ENCODE measurements around the gene ZBTB37. TPM values are rescaled to one million over a fixed set of nuclear protein-coding genes. Genes with fewer than 3 reads are reported as not detected.

The ZBTB37 gene
- total RNA-seq, 1 donor from 2014 or later, result 33.4 TPM

Small RNA genes within 50 kb of the gene (small RNA-seq; reads per million reads assigned to genes)
- gene RNA5SP67, result not detected

Other genes with a start within 250 kb of the ZBTB37 start
- gene TEX50, start 233.0 kb upstream of the ZBTB37 start, total RNA-seq, result not detected
- gene ANKRD45, start 198.5 kb upstream of the ZBTB37 start, total RNA-seq, result 14.7 TPM
- gene KLHL20, start 153.4 kb upstream of the ZBTB37 start, total RNA-seq, result 31.0 TPM
- 17.1 TPM for gene DARS2, start 43.7 kb upstream of the ZBTB37 start, total RNA-seq
- gene CENPL, start 43.5 kb upstream of the ZBTB37 start, total RNA-seq, result 19.6 TPM
- 760 TPM for gene GAS5, start 391 bp upstream of the ZBTB37 start, total RNA-seq
- not detected for gene SERPINC1, start 48.9 kb downstream of the ZBTB37 start, total RNA-seq
- gene RC3H1, start 154.0 kb downstream of the ZBTB37 start, total RNA-seq, result 27.3 TPM

Measured in frontal cortex (tissue), 1 donor.